Activated CD8-positive, alpha-beta T cell treated with anti-CD3 and anti-CD28 coated beads, Interleukin-2, amount 10 ng/mL, durations not matched to agents 7 days and 5 days (primary cell): ENCODE data around the gene GNA12. TPM values are rescaled to one million over a fixed set of nuclear protein-coding genes. Genes with fewer than 3 reads are reported as not detected.

Experiments
- ATAC-seq: fragments of 150-1000 bp; cut with Tn5 transposase; one replicate; pipeline ENCODE4 v1.10.0; 2021; ENCODE audit warnings: moderate library complexity
- CTCF ChIA-PET: fragments of 350-600 bp; sonication (Branson Sonifier 250); formaldehyde crosslinking; loops from one replicate; lab custom pipeline; 2021; ENCODE audit warnings: antibody characterized with exemption; lab: Charles Lee
- POLR2A ChIA-PET: fragments of 350-600 bp; sonication (Branson Sonifier 250); formaldehyde crosslinking; loops from one replicate; lab custom pipeline; 2021; ENCODE audit warnings: antibody characterized with exemption; lab: Charles Lee
- DNase-seq: peaks from one replicate; pipeline ENCODE4 v3.0.0-alpha.2; 2020
- H3K27ac Mint-ChIP-seq: one replicate; pipeline ENCODE4 v1.8.0; 2021; ENCODE audit warnings: mild to moderate bottlenecking, mixed read lengths
- H3K27me3 Mint-ChIP-seq: one replicate; pipeline ENCODE4 v1.8.0; 2021; ENCODE audit warnings: low read depth, mixed read lengths
- H3K36me3 Mint-ChIP-seq: one replicate; pipeline ENCODE4 v1.8.0; 2021; ENCODE audit warnings: low read depth, mixed read lengths
- H3K4me1 Mint-ChIP-seq: one replicate; pipeline ENCODE4 v1.8.0; 2021; ENCODE audit warnings: low read depth, mixed read lengths
- H3K4me3 Mint-ChIP-seq: one replicate; pipeline ENCODE4 v1.8.0; 2021; ENCODE audit warnings: mild to moderate bottlenecking, mixed read lengths
- H3K9me3 Mint-ChIP-seq: one replicate; pipeline ENCODE4 v1.8.0; 2022; ENCODE audit warnings: mixed read lengths; ENCODE audit not compliant: insufficient read depth
- total RNA-seq, 2 experiments: library from RNA; stranded (reverse); gene quantifications; one replicate each; pipeline ENCODE4 v1.2.3, GENCODE V29; 2021

Gene GNA12
- total RNA-seq, 2 experiments from 2014 or later = 17.9 to 18.1 TPM

DNA sequence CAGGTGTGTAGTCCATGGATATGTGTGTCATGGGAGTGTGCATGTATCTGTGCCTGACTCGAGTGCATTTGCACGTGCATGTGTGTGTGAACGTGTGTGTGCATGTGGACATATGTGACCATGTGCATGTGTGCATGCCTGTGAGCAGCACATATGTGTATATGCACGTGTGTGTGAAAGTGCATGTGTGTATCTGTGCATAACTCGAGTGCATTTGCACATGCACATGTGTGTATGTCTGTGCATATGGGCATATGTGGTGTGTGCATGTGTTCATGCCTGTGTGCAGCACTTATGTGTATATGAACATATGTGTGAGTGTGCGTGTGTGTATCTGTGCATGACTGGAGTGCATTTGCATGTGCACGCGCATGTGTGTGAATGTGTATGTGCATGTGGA, 35.2 kb upstream of the GNA12 start:
- peaks cover 23% of the 10 kb centered on the region for H3K4me1 Mint-ChIP-seq
- POLR2A ChIA-PET = no interaction called here
- no peak for ATAC-seq
- H3K36me3 Mint-ChIP-seq = no peaks in the 10 kb centered on the region
- H3K27me3 Mint-ChIP-seq = no peaks in the 10 kb centered on the region
- H3K4me3 Mint-ChIP-seq = no peak overlapping the region
- CTCF ChIA-PET = interaction anchor here (2.4 kb wide), 1 partner anchor 15 kb away, joined by 15 read pairs; no protein-coding TSS in a partner anchor
- no peak for DNase-seq
- peak overlapping the region; percentile 83 for H3K27ac Mint-ChIP-seq
- no peaks in the 10 kb centered on the region for H3K9me3 Mint-ChIP-seq

DNA sequence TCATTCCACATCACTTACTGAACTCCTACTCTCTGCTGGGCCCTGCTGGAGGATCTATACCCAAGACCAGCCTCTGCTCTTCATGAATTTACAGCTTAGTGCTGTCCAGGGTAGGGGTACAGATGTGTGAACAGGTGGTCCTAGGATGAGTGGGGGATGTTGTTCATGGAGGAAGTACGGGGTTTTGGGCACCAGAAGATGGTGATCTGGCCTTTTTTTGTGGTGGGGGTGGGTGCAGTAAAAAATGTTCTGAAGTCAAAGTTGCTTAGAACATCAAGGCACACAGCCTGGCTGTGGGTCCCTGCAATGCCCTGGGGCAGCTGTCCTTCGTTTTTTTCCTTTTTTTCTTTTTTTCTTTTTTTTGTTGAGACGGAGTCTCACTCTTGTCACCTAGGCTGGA, 34.2 kb upstream of the GNA12 start:
- H3K36me3 Mint-ChIP-seq = no peaks in the 10 kb centered on the region
- POLR2A ChIA-PET = no interaction called here
- no peak for DNase-seq

DNA sequence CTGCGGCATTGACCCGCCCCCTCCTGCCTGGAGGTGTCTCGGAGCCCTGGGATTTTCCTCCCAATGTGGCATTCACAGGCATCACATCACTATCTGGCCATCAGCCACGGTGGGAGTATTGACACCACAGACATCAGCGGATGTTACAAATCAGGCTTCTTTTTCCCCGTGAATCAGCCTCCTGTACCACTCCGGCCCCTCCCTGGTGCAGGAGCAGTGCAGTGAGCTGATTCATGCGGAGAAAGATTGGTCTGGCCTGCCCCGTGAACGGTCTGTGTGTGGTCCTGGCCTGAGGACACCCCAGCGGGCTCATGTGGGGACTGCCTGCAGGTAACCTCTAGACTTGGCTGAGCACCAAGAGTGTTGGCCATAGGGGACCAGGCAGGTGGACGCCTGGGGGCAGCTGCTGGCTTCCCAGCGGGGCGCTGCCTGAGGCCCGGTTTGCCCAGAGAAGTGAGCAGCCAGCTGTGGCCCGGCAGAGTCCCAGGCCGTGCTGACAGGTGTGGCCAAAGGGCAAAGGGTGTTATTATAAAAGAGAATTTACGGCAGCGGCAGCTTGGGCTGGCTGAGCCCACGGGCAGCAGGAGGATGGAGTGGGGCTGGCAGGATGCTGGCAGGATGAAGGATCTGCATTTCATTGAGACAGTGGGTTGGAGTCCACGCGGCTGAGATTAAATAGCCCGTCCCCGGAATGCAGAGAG, 32.1 kb upstream of the GNA12 start:
- H3K27me3 Mint-ChIP-seq = peaks cover 2% of the 10 kb centered on the region
- H3K9me3 Mint-ChIP-seq = no peaks in the 10 kb centered on the region
- ChIA-PET POLR2A (no interaction called here), CTCF (interaction anchor here (2.3 kb wide), 1 partner anchor 12 kb away, joined by 10 read pairs; no protein-coding TSS in a partner anchor)
- peak overlapping the region; percentile 2 for H3K4me3 Mint-ChIP-seq
- ATAC-seq (no peak), DNase-seq (no peak)
- no peak overlapping the region for H3K27ac Mint-ChIP-seq
- no peaks in the 10 kb centered on the region for H3K36me3 Mint-ChIP-seq
- peaks cover 40% of the 10 kb centered on the region for H3K4me1 Mint-ChIP-seq

More for the DNA sequence above, 34.2 kb upstream of the GNA12 start:
- no peak for ATAC-seq
- CTCF ChIA-PET = interaction anchor here (1.1 to 2.4 kb wide), 2 partner anchors 9 to 13 kb away, joined by 6 to 15 read pairs; no protein-coding TSS in a partner anchor
- H3K27me3 Mint-ChIP-seq = peaks cover 1% of the 10 kb centered on the region
- H3K27ac Mint-ChIP-seq = peak overlapping the region; percentile 83
- H3K9me3 Mint-ChIP-seq = no peaks in the 10 kb centered on the region
- H3K4me3 Mint-ChIP-seq = no peak overlapping the region
- H3K4me1 Mint-ChIP-seq = peaks cover 33% of the 10 kb centered on the region

DNA sequence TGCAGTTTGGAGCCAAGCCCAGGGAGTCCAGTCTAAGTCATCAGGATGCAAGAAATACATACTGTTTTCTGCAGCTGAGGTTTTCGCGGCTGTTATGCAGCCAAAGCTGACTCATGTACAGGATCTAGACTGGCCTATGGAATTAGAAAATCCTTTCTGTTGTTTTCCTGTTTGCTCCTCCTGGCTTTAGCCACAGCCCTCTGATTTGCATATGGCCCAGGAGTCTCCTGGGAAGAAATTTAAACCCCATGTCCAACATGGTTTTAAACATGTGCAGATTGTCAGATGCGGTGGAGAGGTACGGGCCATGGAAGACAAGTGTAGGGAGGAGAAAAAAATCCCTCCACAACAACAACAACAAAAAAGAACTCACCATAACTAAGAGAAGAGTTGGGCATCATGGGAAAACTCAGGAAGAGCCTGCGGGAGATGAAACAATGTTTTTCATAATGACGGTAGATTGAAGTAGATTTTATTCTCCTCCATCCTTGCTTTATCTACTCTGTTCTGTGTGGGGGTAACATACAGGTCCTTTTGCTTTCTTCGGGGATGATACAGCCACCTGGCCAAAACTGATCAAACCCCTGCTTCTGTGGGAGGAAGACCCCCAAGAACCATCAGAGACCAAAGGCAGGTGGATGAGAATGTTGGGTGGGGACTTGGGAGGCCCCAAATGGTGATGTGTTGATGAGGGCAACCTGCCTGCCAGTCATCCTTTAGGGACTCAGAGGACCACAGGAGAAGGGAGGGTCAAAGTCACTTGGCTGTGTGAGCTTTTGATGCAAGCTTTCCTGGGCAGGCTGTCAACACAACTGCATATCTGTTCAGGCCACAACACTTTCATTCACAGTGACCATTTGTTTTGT, 29.8 kb upstream of the GNA12 start:
- ATAC-seq (no peak), DNase-seq (no peak)
- Mint-ChIP-seq H3K4me1 (peaks cover 47% of the 10 kb centered on the region), H3K4me3 (no peak overlapping the region), H3K27me3 (peaks cover 2% of the 10 kb centered on the region), H3K27ac (peak overlapping the region; percentile 74), H3K9me3 (no peaks in the 10 kb centered on the region), H3K36me3 (no peaks in the 10 kb centered on the region)
- ChIA-PET CTCF (interaction anchor here (1.0 to 2.3 kb wide), 3 partner anchors 8 to 20 kb away, joined by 3 to 10 read pairs (median 4); no protein-coding TSS in a partner anchor), POLR2A (no interaction called here)

DNA sequence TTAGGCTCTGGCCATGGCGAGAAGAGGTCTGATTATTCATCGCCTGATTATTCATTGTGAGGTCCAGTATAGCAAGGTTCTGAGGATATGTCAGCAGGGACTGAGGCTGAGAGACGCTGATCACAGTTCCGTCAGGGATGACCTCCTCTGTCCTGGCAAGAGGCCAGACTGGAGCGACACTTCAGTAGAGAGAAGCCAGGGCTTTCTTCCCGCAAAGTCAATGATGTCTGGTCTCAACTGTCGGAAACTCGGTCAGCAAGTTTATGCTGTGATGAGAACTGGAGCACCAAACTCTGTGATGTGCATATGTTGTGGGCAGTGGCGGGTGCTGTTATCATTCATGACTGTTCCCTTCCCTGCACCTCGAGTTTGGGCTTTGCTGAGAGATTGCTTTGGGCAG, 29.0 kb upstream of the GNA12 start:
- ChIA-PET POLR2A (no interaction called here), CTCF (no interaction called here)
- no peak for ATAC-seq
- Mint-ChIP-seq H3K27me3 (peaks cover 2% of the 10 kb centered on the region), H3K4me1 (peaks cover 39% of the 10 kb centered on the region), H3K4me3 (no peak overlapping the region), H3K9me3 (no peaks in the 10 kb centered on the region), H3K36me3 (no peaks in the 10 kb centered on the region), H3K27ac (peak overlapping the region; percentile 31)
- no peak for DNase-seq

DNA sequence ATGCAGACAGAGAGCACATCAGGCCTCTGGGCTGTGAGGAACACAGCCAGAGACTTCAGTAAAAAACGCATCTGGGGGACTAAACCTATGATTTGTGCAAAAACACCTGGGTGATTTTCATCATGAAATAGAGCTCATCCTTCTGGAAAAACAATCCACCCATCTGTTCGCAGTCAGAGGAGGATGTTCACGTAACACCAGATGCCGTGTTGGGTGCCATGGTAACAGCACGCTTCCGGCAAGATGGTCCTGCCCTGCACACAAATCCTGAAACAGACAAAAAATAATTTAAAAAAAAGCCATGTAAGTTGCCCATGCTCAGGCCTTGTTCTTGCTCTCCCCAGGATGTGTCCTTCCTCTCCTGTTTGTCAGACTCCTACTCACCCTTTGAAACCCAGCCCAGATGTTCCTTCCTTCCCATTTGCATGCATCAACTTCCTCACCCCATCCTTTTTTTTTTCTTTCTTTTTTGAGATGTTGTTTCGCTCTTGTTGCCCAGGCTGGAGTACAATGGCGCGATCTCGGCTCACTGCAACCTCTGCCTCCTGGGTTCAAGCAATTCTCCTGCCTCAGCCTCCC, 28.3 kb upstream of the GNA12 start:
- ChIA-PET CTCF (interaction anchor here (1.2 kb wide), 1 partner anchor 31 kb away, joined by 4 read pairs; no protein-coding TSS in a partner anchor), POLR2A (interaction anchor here (0.5 kb wide), 1 partner anchor 17 kb away, joined by 3 read pairs; no protein-coding TSS in a partner anchor)
- no peak for ATAC-seq
- Mint-ChIP-seq H3K27me3 (peaks cover 2% of the 10 kb centered on the region), H3K9me3 (no peaks in the 10 kb centered on the region), H3K4me3 (no peak overlapping the region), H3K36me3 (no peaks in the 10 kb centered on the region), H3K27ac (no peak overlapping the region), H3K4me1 (peaks cover 37% of the 10 kb centered on the region)
- DNase-seq = no peak

DNA sequence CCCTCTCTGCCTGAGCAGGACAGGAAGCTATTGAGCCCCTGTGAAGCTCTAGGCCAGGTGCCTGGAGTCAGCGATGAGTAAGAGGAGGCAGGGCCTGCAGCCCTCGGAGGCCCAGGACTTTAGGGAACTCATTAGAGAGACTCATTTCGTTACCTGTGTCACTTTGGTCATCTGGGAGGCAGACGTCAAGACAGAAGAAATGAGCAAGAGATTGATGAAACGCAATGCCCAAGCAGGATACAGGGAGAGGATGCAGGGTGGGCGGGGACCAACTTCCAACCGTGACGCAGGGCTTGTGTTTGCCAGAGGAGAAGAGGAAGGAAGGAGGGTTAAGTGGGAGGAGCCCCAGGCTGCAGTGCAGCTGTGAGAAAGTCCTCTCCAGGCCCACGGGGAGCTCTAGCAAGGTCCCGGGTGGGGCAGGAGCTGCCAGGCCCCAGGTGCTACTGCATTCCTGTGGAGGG, 26.4 kb upstream of the GNA12 start:
- POLR2A ChIA-PET = no interaction called here
- H3K36me3 Mint-ChIP-seq = no peaks in the 10 kb centered on the region
- no peak overlapping the region for H3K4me3 Mint-ChIP-seq
- H3K4me1 Mint-ChIP-seq = peaks cover 37% of the 10 kb centered on the region
- peaks cover 7% of the 10 kb centered on the region for H3K27me3 Mint-ChIP-seq
- DNase-seq (peak; percentile 48), ATAC-seq (peak; percentile 77)
- H3K9me3 Mint-ChIP-seq = no peaks in the 10 kb centered on the region
- peak overlapping the region; percentile 17 for H3K27ac Mint-ChIP-seq
- CTCF ChIA-PET = no interaction called here

DNA sequence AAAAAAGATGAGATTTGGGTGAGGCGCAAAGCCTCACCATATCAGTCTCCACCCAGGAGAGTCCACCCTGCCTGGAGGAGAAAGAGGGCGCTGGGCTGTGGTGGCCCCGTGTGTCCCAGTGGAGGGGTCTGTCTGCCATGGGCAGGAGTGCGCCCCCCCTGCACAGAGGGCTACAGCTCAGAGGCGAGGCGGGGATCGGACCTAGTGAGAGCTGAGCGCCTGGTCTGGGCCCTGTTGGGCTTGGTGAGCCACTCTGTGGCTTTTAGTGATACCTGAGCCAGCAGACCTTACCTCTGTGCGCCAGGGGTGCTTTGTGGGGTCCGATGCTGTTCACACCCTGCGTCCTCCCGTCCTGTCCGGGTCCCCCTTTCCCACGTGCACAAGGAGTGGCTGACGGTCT, 25.9 kb upstream of the GNA12 start:
- POLR2A ChIA-PET = no interaction called here
- Mint-ChIP-seq H3K36me3 (no peaks in the 10 kb centered on the region), H3K27ac (no peak overlapping the region), H3K9me3 (no peaks in the 10 kb centered on the region), H3K4me3 (no peak overlapping the region), H3K27me3 (peaks cover 7% of the 10 kb centered on the region), H3K4me1 (peaks cover 38% of the 10 kb centered on the region)
- CTCF ChIA-PET = no interaction called here
- ATAC-seq = no peak
- DNase-seq = no peak

DNA sequence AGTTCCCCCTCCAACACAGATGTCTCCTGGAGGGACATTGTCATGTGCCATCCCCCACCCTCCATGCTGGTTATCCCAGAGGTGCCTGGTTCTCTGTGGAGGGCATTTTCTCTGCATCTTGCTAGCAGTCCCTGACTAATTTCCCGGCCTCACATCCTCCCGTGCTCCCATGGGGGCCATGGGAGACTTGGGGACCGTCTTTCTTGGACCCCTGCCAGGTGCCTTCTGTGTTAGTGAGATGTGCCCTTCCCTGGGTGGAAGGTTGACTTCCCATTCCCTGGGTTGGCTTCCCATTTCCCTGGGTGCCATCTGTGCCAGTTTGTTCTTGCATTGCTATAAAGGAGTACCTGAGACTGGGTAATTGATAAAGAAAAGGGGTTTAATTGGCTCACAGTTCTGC, 22.5 kb upstream of the GNA12 start:
- Mint-ChIP-seq H3K9me3 (no peaks in the 10 kb centered on the region), H3K27ac (no peak overlapping the region), H3K4me3 (no peak overlapping the region), H3K36me3 (no peaks in the 10 kb centered on the region), H3K4me1 (peaks cover 46% of the 10 kb centered on the region), H3K27me3 (peaks cover 5% of the 10 kb centered on the region)
- DNase-seq = no peak
- POLR2A ChIA-PET = no interaction called here
- ATAC-seq = no peak
- CTCF ChIA-PET = interaction anchor here (1.0 to 3.3 kb wide), 4 partner anchors 14 to 199 kb away, joined by 3 to 23 read pairs (median 4); no protein-coding TSS in a partner anchor

DNA sequence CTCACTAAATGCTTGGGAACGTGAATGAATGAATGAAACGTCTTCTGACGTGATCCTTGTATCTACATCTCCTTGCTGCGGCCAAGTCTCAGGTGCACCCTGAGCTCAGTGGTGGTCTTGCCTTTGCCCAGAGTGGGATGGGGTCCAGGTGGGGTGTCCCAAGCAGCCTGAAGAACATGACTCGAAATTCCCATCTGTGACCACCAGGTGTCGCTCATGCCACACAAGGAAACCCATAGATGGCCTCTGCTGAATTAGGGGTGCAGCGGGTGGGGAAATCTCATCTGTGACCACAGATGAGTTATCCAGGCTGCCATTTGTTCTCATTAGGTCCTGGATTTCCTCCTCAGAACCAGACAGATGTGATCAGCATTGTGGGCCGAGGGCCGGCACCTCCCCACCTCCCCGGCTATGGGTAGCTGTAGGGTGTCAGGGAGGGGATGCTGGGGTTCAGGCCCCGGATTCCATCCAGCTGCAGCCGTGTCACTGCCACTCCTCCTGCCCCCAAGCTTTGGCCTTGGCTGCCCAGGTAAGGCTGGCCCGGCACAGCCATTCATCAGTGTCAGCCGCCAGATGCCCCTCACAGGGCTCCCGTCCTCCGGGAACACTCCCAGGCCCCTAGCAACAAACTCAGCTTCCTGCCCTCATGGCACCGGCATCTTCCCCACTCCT, 21.0 kb upstream of the GNA12 start:
- H3K9me3 Mint-ChIP-seq = no peaks in the 10 kb centered on the region
- no peaks in the 10 kb centered on the region for H3K36me3 Mint-ChIP-seq
- CTCF ChIA-PET = interaction anchor here (0.6 to 3.3 kb wide), 55 partner anchors 9 to 1031 kb away, joined by 3 to 23 read pairs (median 4); partner anchors contain the start of gene SDK1
- DNase-seq (peak; percentile 81), ATAC-seq (no peak)
- H3K4me3 Mint-ChIP-seq = no peak overlapping the region
- POLR2A ChIA-PET = interaction anchor here (0.6 to 0.7 kb wide), 2 partner anchors 82 to 1911 kb away, joined by 3 read pairs; partner anchors contain the start of gene AP5Z1
- H3K27me3 Mint-ChIP-seq = peaks cover 9% of the 10 kb centered on the region
- peaks cover 33% of the 10 kb centered on the region for H3K4me1 Mint-ChIP-seq
- H3K27ac Mint-ChIP-seq = peak overlapping the region; percentile 43
